ENCODE results near the gene ZNF160.

DNA sequence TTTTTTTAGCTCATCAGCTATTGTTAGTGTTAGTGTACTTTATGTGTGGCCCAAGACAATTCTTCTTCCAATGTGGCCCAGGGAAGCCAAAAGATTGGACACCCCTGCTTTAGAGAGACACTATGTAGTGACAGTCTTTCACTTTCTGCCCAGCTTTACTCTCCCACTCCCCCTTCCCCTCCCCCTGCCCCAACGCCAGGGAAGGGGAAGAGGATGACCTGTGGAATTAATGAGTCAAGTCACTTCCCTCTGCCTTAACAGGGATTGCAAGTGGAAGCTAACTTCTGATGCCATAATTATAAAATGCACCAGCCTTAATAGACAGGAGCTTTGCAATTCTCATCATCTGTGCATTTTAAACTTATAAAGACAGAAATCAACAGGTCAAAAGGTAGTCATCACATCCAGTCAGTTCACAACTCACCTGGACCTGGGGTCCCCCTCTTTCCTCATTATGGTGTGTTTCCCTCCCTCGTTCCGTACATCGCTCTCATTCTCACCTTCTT lies 27.9 kb upstream of the ZNF160 start:
- TF ChIP-seq, protein P1, sequence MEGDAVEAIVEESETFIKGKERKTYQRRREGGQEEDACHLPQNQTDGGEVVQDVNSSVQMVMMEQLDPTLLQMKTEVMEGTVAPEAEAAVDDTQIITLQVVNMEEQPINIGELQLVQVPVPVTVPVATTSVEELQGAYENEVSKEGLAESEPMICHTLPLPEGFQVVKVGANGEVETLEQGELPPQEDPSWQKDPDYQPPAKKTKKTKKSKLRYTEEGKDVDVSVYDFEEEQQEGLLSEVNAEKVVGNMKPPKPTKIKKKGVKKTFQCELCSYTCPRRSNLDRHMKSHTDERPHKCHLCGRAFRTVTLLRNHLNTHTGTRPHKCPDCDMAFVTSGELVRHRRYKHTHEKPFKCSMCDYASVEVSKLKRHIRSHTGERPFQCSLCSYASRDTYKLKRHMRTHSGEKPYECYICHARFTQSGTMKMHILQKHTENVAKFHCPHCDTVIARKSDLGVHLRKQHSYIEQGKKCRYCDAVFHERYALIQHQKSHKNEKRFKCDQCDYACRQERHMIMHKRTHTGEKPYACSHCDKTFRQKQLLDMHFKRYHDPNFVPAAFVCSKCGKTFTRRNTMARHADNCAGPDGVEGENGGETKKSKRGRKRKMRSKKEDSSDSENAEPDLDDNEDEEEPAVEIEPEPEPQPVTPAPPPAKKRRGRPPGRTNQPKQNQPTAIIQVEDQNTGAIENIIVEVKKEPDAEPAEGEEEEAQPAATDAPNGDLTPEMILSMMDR (IDR thresholded peaks at IDR 0.05), result no peak
- no peak for TF ChIP-seq EZH2 (IDR thresholded peaks at IDR 0.05)

Data from neural progenitor cell (in vitro differentiated cells).